Fibroblast of peridontal ligament (primary cell): ENCODE results near the gene TOMM5.

Source experiments
- DNase-seq: peaks from one replicate; pipeline ENCODE4 v3.0.0-alpha.2; 2010; ENCODE audit errors: extremely low read depth

Gene TOMM5

GRCh38 chr9:37592108-37592951 lies at the start of gene TOMM5:
TOMM5 (minus strand) TSS chr9:37592597; CDS start chr9:37592532, 65 bp downstream.
- peak; percentile 93 for DNase-seq

GRCh38 chr9:37641331-37641730 lies 48.9 kb upstream of the TOMM5 start:
- DNase-seq = no peak

DNA sequence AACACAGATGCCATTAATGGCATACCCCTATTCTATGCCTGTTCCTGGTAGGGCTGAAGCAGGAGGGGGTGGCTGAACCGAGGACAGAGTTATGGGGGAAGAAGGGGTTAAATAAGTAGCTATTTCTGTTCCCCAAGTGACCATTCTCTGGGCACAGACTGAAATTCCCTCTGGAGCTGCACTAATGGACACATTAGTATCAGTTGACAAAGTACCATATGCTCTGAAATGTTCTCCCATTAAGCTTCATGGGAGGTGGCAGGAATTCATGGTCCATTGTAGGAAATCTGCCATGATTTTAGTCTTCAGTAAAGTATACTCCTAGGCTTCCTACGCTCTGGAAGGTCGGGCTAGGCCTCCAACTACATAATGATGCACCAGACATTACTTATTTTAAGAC lies 47.8 kb upstream of the TOMM5 start:
- DNase-seq = no peak

GRCh38 chr9:37639841-37640240 lies 47.4 kb upstream of the TOMM5 start:
- no peak for DNase-seq

- peak; percentile 38 for DNase-seq
These were observed 46.8 kb upstream of the TOMM5 start for GRCh38 chr9:37639109-37639762.

DNA sequence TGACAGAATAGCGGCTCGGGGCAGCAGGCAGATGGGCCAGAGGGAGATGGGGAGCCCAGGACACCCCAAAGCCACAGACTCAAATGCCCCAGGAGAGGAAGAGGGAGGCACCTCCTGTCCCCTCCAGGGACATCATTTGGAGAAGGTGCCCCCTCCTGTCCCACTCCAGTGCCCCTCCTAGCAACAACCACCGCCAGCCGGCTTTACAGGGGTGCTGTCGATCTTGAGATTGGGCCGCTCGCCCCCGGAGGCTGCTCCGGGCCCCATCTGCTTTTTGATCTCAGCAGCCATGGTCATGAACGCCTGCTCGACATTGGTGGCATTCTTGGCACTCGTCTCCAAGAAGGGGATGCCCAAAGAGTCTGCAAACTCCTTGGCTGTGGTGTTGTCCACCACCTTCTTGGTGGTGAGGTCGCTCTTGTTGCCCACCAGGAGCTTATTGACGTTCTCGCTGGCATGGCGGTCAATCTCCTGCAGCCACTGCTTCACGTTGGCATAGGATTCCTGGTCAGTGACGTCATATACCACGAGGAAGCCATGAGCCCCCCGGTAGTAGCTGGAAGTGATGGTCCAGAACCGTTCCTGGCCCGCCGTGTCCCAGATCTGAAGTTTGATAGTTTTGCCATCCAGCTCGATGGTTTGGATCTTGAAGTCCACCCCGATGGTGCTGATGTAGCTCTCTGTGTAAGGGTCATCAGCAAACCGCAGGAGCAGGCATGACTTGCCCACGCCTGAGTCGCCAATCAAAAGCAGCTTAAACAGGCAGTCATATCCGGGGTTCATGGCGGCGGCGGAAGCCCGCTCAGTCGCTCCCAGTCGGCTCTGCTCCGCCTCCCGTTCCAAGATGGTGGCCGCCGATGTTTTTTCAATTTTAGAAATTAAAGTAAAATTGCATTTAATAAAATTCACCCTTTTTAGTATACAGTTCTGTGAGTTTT lies 44.4 kb upstream of the TOMM5 start:
- no peak for DNase-seq

DNA sequence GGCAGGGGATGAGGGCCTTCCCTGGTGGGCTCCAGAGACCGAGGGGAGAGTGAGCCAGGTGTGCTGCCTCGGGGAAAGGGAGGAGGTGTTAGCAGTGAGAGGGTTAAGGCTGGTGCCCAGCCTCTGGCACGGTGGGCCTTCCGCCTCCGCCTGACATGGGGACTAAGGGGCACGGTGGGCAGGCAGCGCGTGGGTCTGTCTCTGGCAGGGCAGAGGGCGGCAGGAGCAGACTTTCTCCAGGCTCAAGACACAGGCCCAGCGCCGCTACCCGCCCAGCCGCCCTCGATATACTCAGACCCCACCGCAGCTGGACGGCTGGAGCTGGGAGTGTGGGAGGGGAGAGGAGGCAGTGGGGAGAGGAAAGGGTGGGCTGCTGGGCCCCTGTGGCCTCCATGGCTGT lies 43.4 kb upstream of the TOMM5 start:
- DNase-seq = no peak

DNA sequence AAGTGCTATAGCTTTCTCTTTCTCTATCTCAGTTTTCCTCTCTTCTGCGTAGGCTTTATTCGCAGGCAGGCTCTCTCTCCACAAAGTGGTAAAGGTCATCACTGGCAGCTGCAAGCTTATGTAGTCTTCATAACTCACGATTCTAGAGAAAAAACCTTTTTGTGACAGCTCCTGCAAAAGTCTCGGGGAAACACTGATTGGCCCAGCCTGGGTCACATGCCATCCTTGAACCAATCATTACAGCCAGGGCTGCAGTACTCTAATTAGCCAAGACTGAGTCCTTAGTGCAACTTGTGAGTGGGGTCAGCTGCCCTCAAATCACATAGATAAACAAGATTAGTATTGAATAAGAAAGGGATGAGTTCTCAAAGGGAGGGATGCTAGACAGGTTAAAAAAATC lies 40.1 kb upstream of the TOMM5 start:
- DNase-seq = no peak

DNA sequence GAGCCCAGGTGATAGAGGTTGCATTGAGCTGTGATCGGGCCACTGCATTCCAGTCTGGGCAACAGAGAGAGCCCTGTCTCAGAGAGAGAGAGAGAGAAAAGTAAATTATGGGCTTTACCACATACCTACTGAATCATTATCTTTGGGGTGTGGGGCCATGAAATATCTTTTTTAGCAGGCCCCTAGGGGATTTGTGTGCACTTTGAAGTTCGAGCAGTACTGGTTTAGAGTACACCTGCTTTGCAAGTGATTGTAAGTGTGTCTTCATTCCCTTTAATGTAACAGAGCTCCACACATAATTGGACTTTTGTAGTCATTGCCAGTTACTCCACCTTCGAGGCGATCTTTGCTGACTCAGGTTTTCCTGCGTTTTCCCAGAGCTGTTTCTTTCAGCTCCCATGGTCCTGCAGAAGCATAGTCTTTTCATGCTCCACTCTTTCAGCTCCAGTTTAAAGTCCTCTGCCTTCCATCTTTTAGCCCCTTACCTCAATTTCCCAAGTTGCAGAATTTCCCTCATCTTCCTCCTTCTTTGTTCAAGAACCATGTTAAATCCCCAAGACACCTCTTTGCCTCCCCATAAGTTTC lies 34.4 kb upstream of the TOMM5 start:
- DNase-seq = no peak

- no peak for DNase-seq
These were observed 33.4 kb upstream of the TOMM5 start for GRCh38 chr9:37625758-37626147.

DNA sequence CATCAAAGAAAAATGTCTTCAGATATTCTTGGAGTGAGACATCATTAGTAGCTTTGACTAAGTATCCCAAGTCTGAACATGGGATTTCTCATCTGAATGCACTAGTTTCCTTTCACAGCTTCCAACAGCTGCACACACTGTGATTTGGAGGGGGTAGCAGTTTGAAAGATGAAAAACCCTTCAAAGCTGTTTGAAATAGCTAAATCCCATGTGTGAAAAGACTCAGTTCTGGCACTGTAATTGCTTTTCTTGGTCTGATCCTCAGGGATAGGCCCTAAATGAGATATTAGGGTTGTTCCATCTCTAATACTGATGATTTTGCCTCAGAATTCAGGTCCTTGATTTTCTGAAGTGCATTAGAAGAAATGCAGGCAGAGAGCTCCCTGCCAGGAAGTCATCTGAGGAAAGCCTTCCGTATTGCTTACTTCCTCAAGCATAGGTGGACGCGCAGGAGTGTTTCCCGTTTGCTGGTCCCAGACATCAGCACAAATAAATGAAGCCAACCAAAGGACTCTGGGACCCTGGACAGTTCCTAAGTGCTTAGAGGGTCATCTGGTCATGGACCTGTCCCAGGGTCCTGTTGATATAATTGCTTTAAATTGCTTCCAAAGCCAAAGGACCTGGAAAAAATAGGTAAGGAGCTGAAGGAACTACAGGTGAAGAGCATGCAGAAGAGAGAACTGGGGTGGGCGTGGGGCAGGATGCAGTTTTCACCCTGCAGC lies 32.8 kb upstream of the TOMM5 start:
- DNase-seq = no peak

GRCh38 chr9:37624073-37624472 lies 31.7 kb upstream of the TOMM5 start:
- DNase-seq = no peak

DNA sequence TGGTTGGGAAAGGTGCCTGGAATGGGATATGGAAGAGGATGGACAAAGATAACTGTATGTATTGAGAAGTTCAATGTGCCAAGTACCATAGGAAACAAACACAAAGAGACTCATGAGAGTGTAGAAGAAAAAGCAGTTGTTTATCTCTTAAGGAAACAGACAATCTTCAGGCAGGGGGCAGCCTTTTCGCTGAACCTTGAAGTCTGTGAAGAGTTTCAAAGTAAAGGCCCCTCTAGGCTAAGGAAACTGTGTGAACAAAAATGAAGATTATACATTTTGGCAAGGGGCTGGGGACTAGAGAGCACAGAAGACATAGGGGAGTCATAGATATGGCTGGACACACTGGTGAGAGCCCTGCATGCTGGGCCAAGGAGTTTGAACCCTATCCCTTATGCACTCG lies 30.9 kb upstream of the TOMM5 start:
- DNase-seq = no peak

- peak; percentile 73 for DNase-seq
These were observed 30.1 kb upstream of the TOMM5 start for GRCh38 chr9:37622462-37622861.

GRCh38 chr9:37621273-37622121 lies 29.1 kb upstream of the TOMM5 start:
- DNase-seq = no peak

- DNase-seq = no peak
These were observed 28.0 kb upstream of the TOMM5 start for GRCh38 chr9:37620396-37620795.

GRCh38 chr9:37619806-37620205 lies 27.4 kb upstream of the TOMM5 start:
- no peak for DNase-seq

DNA sequence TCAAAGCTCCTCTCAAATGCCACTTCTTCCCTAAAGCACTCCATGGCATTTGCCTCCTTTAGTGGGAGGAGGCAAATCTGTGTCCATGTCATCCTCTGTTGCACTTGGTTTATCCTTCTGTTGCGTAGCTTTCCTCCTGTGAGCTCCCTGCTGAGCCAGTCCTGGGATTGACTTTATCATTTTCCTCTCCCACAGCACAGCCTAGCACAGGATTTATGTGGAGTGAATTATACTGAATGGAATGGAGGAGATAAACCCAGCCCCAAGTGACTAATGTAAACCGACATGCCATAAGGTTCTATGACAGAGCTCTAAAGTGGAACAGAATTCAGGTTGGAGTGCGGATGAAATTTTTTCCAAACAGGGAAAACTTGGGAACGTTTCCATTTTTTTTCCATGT lies 26.4 kb upstream of the TOMM5 start:
- DNase-seq = no peak

- DNase-seq = no peak
These were observed 25.4 kb upstream of the TOMM5 start for GRCh38 chr9:37617832-37618231.

DNA sequence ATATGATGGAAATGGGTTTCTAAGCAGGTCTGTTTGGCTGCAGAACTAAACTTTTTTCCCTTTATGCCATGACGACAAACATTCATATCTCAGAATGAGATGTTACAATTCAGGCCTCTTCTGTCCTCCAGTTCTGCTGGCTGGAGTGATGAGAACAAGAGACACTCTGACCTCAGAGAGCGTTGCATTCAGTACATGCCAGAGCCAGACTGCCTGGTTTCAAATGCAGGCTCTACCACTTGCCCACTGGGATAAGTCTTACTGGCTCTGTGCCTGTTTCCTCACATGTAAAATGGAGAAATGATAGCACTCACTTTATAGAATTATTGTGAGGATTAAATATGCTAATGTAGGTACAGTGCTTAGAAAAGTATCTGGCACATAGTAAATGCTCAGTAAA lies 24.8 kb upstream of the TOMM5 start:
- DNase-seq = no peak
